Keratinocyte (primary cell): ENCODE data around the gene TPD52L2. TPM values are rescaled to one million over a fixed set of nuclear protein-coding genes. Genes with fewer than 3 reads are reported as not detected.

Source experiments
- DNase-seq: peaks from one replicate; pipeline ENCODE4 v3.0.0-alpha.2; 2011; ENCODE audit warnings: low read depth, missing footprints, low spot score
- FAIRE-seq: peaks from 2 replicates; lab custom pipeline; 2011; peaks lifted over from hg19 to GRCh38; lab: Jason Lieb, UNC
- H2AFZ ChIP-seq: 2 replicates; pipeline ENCODE4 v1.6.0; 2012; ENCODE audit warnings: low read length, control low read depth, inconsistent platforms; ENCODE audit not compliant: control insufficient read depth
- H3K27ac ChIP-seq: 2 replicates; pipeline ENCODE4 v1.5.1; 2011; ENCODE audit warnings: low read length; ENCODE audit not compliant: control insufficient read depth, insufficient read depth
- H3K27me3 ChIP-seq: 3 replicates; pipeline ENCODE4 v1.6.0; 2011; ENCODE audit warnings: low read length; ENCODE audit not compliant: control insufficient read depth, insufficient read depth; ENCODE audit errors: extremely low read depth
- H3K36me3 ChIP-seq, 2 experiments: 2 replicates in 1 of 2; 3 replicates in 1 of 2; pipeline ENCODE4 v1.5.1; 2011; ENCODE audit warnings: low read length in 2 of 2, mild to moderate bottlenecking in 1 of 2; ENCODE audit not compliant: control insufficient read depth in 2 of 2, insufficient read depth in 2 of 2; ENCODE audit errors: extremely low read depth in 1 of 2
- H3K4me1 ChIP-seq: 3 replicates; pipeline ENCODE4 v1.5.1; 2011; ENCODE audit warnings: low read length; ENCODE audit not compliant: control insufficient read depth, insufficient read depth; ENCODE audit errors: extremely low read depth
- H3K4me2 ChIP-seq: 3 replicates; pipeline ENCODE4 v1.6.0; 2011; ENCODE audit warnings: low read depth, low read length; ENCODE audit not compliant: control insufficient read depth, insufficient read depth; ENCODE audit errors: extremely low read depth
- H3K4me3 ChIP-seq, 3 experiments: fragments of 200-600 bp in 1 of 3; sonication (generic) in 1 of 3; 2 replicates in 2 of 3; 3 replicates in 1 of 3; pipeline ENCODE4 v1.5.1; 2011 to 2016; ENCODE audit warnings: low read length in 3 of 3, mild to moderate bottlenecking in 3 of 3, control low read depth in 2 of 3, inconsistent platforms in 1 of 3, low read depth in 1 of 3, mixed read lengths in 1 of 3, mixed run types in 1 of 3, moderate library complexity in 1 of 3; ENCODE audit not compliant: control insufficient read depth in 2 of 3, insufficient read depth in 2 of 3; ENCODE audit errors: extremely low read depth in 1 of 3
- H3K79me2 ChIP-seq: 2 replicates; pipeline ENCODE4 v1.6.0; 2012; ENCODE audit warnings: low read length; ENCODE audit not compliant: control insufficient read depth, insufficient read depth
- H3K9ac ChIP-seq: 3 replicates; pipeline ENCODE4 v1.6.0; 2011; ENCODE audit warnings: low read length; ENCODE audit not compliant: control insufficient read depth, insufficient read depth; ENCODE audit errors: extremely low read depth
- H3K9me1 ChIP-seq: 3 replicates; pipeline ENCODE4 v1.6.0; 2011; ENCODE audit warnings: low read length; ENCODE audit not compliant: control insufficient read depth, insufficient read depth; ENCODE audit errors: extremely low read depth
- H3K9me3 ChIP-seq: 2 replicates; pipeline ENCODE4 v1.5.1; 2012; ENCODE audit warnings: low read depth, low read length; ENCODE audit not compliant: control insufficient read depth
- H4K20me1 ChIP-seq: 3 replicates; pipeline ENCODE4 v1.6.0; 2011; ENCODE audit warnings: low read length; ENCODE audit not compliant: control insufficient read depth, insufficient read depth; ENCODE audit errors: extremely low read depth
- EZH2 ChIP-seq: IDR thresholded peaks from one replicate; pipeline ENCODE4 v1.6.1; 2012; ENCODE audit warnings: inconsistent platforms, mild to moderate bottlenecking, low read length, moderate library complexity
- dilution Hi-C: fragments of 300-500 bp; cut with MboI; formaldehyde crosslinking; loops from one replicate; pipeline ENCODE4 v1.7.0; 2020; ENCODE audit warnings: low sequenced_read_pairs; ENCODE audit not compliant: extremely low pct_ligation_motif_present
- polyA plus RNA-seq, 5 experiments: library from polyadenylated mRNA; depleted of rRNA in 3 of 5; stranded (reverse) in 3 of 5; stranded (forward) in 1 of 5; unstranded in 1 of 5; fragments of >200 nt; gene quantifications; 1 replicate in 1 of 5; 2 replicates in 3 of 5; 3 replicates in 1 of 5; pipeline versions ENCODE4 v1.2.1 to v1.2.3, GENCODE V29; 2011 to 2012; ENCODE audit warnings: missing spikeins in 2 of 5, low read depth in 1 of 5, low replicate concordance in 1 of 5
- TF ChIP-seq, protein P1 (sequence below), 3 experiments: IDR thresholded peaks in 1 of 3; conservative IDR thresholded peaks in 1 of 3; optimal IDR thresholded peaks in 1 of 3; 2 replicates in 2 of 3; 3 replicates in 1 of 3; pipeline versions ENCODE3 to v1.5.1; 2011; ENCODE audit warnings: low read length in 3 of 3, mild to moderate bottlenecking in 3 of 3, moderate library complexity in 2 of 3, control low read depth in 1 of 3, inconsistent platforms in 1 of 3; ENCODE audit not compliant: insufficient read depth in 2 of 3; ENCODE audit errors: extremely low read depth in 1 of 3

Gene TPD52L2
- polyA plus RNA-seq, 1 donor (not counting 4 experiments of a cell fraction or from before 2014, with no cell fraction given) = 177 TPM

DNA sequence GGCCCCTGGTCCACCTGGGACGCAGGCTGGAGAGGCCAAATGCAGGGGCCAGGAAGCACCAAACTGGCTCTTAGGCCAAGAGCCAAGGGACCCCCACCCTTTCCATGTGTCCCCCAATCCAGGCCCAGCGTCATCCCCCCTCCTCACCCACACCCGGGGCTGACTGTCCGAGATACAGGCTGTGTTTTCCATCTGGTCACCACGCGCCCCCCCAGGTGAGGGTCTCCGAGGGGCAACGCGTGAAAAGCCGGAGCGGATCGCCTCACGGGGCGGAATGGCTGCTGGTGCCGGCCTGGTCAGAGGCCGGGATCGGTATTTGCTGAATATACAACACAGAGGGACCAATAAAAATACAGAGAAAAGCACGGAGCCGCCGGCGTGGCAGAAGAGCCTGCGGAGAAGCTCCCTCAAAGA is 9.0 kb upstream of the TPD52L2 start:
- DNase-seq = no peak
- H3K36me3 ChIP-seq = peaks cover under 1 to 3% of the 10 kb centered on the region in 2 experiments
- no peak overlapping the region for H3K27ac ChIP-seq
- FAIRE-seq = no peak
- H3K4me1 ChIP-seq = no peaks in the 10 kb centered on the region
- H3K79me2 ChIP-seq = no peaks in the 10 kb centered on the region
- no peaks in the 10 kb centered on the region for H3K9me1 ChIP-seq
- H2AFZ ChIP-seq = no peak overlapping the region
- peaks cover 39% of the 10 kb centered on the region for H3K27me3 ChIP-seq
- dilution Hi-C loops = no loop called here
- no peaks in the 10 kb centered on the region for H3K9me3 ChIP-seq
- TF ChIP-seq EZH2 = no peak
- TF ChIP-seq, protein P1, sequence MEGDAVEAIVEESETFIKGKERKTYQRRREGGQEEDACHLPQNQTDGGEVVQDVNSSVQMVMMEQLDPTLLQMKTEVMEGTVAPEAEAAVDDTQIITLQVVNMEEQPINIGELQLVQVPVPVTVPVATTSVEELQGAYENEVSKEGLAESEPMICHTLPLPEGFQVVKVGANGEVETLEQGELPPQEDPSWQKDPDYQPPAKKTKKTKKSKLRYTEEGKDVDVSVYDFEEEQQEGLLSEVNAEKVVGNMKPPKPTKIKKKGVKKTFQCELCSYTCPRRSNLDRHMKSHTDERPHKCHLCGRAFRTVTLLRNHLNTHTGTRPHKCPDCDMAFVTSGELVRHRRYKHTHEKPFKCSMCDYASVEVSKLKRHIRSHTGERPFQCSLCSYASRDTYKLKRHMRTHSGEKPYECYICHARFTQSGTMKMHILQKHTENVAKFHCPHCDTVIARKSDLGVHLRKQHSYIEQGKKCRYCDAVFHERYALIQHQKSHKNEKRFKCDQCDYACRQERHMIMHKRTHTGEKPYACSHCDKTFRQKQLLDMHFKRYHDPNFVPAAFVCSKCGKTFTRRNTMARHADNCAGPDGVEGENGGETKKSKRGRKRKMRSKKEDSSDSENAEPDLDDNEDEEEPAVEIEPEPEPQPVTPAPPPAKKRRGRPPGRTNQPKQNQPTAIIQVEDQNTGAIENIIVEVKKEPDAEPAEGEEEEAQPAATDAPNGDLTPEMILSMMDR (optimal IDR thresholded peaks at IDR 0.05 in 1 of 3, IDR thresholded peaks at IDR 0.05 in 1 of 3, conservative IDR thresholded peaks at IDR 0.05 in 1 of 3; ENCODE audit: extremely low read depth in 1 of 3, insufficient read depth in 2 of 3, low read length in 3 of 3) = no peak
- H3K4me2 ChIP-seq = no peak overlapping the region
- peaks cover 3% of the 10 kb centered on the region for H4K20me1 ChIP-seq
- H3K4me3 ChIP-seq = no peak overlapping the region
- no peak overlapping the region for H3K9ac ChIP-seq

DNA sequence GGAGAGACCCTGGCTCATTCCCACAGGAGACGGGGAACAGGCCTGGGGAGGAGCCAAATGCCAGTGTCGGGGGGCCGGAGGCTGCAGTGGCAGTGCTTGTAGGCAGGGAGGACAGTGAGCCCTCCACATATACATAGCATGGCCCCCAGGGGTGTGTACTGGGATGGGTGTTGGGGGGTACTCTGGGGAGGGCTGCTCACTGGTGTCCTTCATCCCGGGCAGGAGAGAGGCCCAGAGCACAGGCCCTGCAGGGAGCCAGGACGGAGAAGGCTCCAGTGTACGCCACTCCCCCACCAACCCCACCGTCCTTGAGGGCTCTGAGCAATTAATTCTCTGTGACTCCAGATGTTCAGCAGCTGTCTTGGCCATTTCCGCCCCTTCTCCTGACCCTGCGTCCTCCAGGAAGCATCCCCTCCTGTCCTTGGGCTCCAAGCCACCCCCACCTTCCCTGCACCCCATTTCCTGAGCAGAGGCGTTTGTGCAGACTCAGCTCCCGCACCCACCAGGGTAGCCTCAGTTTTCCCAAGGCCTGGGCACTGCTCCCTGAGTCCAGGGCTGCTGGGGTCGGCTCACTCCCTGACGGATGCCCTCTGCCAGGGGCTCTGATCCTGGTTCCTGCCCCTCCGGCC is 7.2 kb upstream of the TPD52L2 start:
- no peak overlapping the region for H3K9ac ChIP-seq
- dilution Hi-C loops = no loop called here

More for the DNA sequence above, 7.2 kb upstream of the TPD52L2 start:
- peaks cover 3% of the 10 kb centered on the region for H4K20me1 ChIP-seq
- no peaks in the 10 kb centered on the region for H3K9me3 ChIP-seq
- FAIRE-seq = no peak
- TF ChIP-seq, protein P1 (optimal IDR thresholded peaks at IDR 0.05 in 1 of 3, IDR thresholded peaks at IDR 0.05 in 1 of 3, conservative IDR thresholded peaks at IDR 0.05 in 1 of 3; ENCODE audit: extremely low read depth in 1 of 3, insufficient read depth in 2 of 3, low read length in 3 of 3) = no peak
- no peak for TF ChIP-seq EZH2
- no peaks in the 10 kb centered on the region for H3K9me1 ChIP-seq
- H3K27me3 ChIP-seq = peaks cover 39% of the 10 kb centered on the region
- H3K4me3 ChIP-seq = no peak overlapping the region
- H2AFZ ChIP-seq = no peak overlapping the region
- no peak overlapping the region for H3K4me2 ChIP-seq
- peaks cover 5 to 10% of the 10 kb centered on the region in 2 experiments for H3K36me3 ChIP-seq
- no peaks in the 10 kb centered on the region for H3K4me1 ChIP-seq
- no peak for DNase-seq
- H3K79me2 ChIP-seq = peaks cover 9% of the 10 kb centered on the region
- H3K27ac ChIP-seq = no peak overlapping the region
